Measurements from ENCODE around the gene NHP2. TPM values are rescaled to one million over a fixed set of nuclear protein-coding genes. Genes with fewer than 3 reads are reported as not detected.

Gene NHP2
- total RNA-seq, 1 experiment from 2014 or later, result 263 TPM

- peaks cover 5% of the 10 kb centered on the region; the same call in 1 of the 2 replicates for H3K9me3 Mint-ChIP-seq
- peak overlapping the region; percentile 99 for H3K4me3 Mint-ChIP-seq
- H3K27me3 Mint-ChIP-seq (ENCODE audit: low read depth), result no peaks in the 10 kb centered on the region
- POLR2A ChIA-PET, result interaction anchor here (0.6 to 6.0 kb wide), 7 partner anchors 11 to 401 kb away, joined by 3 to 60 read pairs (median 3); no protein-coding TSS in a partner anchor
- TF ChIP-seq ETV6 (CRISPR knock-in tag; IDR thresholded peaks at IDR 0.05) (peak; percentile 46; the same call in 1 of the 2 replicates), MXD4 (CRISPR knock-in tag; IDR thresholded peaks at IDR 0.05; ENCODE audit: borderline replicate concordance) (no peak), JAZF1 (CRISPR knock-in tag; IDR thresholded peaks at IDR 0.05) (no peak), JUN (CRISPR knock-in tag; IDR thresholded peaks at IDR 0.05) (0 out of 2 replicates have a peak, but pooled peaks have one; percentile 16), SP1 (CRISPR knock-in tag; conservative IDR thresholded peaks at IDR 0.05) (peak; percentile 48; the same call in 1 of the 2 replicates), ELF4 (CRISPR knock-in tag; IDR thresholded peaks at IDR 0.05; ENCODE audit: low read depth) (no peak), ZNF281 (CRISPR knock-in tag; IDR thresholded peaks at IDR 0.05) (peak; percentile 10; the same call in 1 of the 2 replicates), USF2 (CRISPR knock-in tag; IDR thresholded peaks at IDR 0.05) (no peak), USF1 (CRISPR knock-in tag; IDR thresholded peaks at IDR 0.05) (0 out of 2 replicates have a peak, but pooled peaks have one; percentile 33), SMAD4 (CRISPR knock-in tag; IDR thresholded peaks at IDR 0.05) (peak; percentile 54; the same call in 1 of the 2 replicates), ZNF219 (CRISPR knock-in tag; IDR thresholded peaks at IDR 0.05; ENCODE audit: borderline replicate concordance) (0 out of 2 replicates have a peak, but pooled peaks have one; percentile 38), NR3C1 (CRISPR knock-in tag; conservative IDR thresholded peaks at IDR 0.05; ENCODE audit: low read depth) (no peak), FOXK1 (CRISPR knock-in tag; IDR thresholded peaks at IDR 0.05) (peak; percentile 29; the same call in 1 of the 2 replicates), ZNF423 (CRISPR knock-in tag; IDR thresholded peaks at IDR 0.05) (0 out of 2 replicates have a peak, but pooled peaks have one; percentile 8)
- peak overlapping the region; percentile 98 for H3K27ac Mint-ChIP-seq
- H3K36me3 Mint-ChIP-seq, result no peaks in the 10 kb centered on the region
- peaks cover 40% of the 10 kb centered on the region for H3K4me1 Mint-ChIP-seq
- peak; percentile 2; the same call in 1 of the 2 replicates for ATAC-seq
- CTCF ChIA-PET, result interaction anchor here (1.4 to 8.9 kb wide), 3 partner anchors 10 to 38 kb away, joined by 3 to 138 read pairs (median 15); no protein-coding TSS in a partner anchor
- DNase-seq (ENCODE audit: low spot score), result no peak
Observed at GRCh38 chr5:178113841-178114324, 39.8 kb downstream of the NHP2 start.

- H3K4me1 Mint-ChIP-seq, result peaks cover 42% of the 10 kb centered on the region
- H3K27ac Mint-ChIP-seq, result peak within 1 kb of the TSS; percentile 98
- H3K36me3 Mint-ChIP-seq, result no peaks in the 10 kb centered on the region
- no peaks in the 10 kb centered on the region for H3K27me3 Mint-ChIP-seq (ENCODE audit: low read depth)
- peak; percentile 86 for DNase-seq (ENCODE audit: low spot score)
- peaks cover 5% of the 10 kb centered on the region; the same call in 1 of the 2 replicates for H3K9me3 Mint-ChIP-seq
- peak; percentile 57 for ATAC-seq
- peak within 1 kb of the TSS; percentile 99 for H3K4me3 Mint-ChIP-seq
- POLR2A ChIA-PET, result interaction anchor here (0.6 to 6.0 kb wide), 5 partner anchors 12 to 400 kb away, joined by 3 to 60 read pairs (median 3); no protein-coding TSS in a partner anchor
- CTCF ChIA-PET, result interaction anchor here (2.8 to 8.9 kb wide), 2 partner anchors 11 to 37 kb away, joined by 15 to 138 read pairs; no protein-coding TSS in a partner anchor
- TF ChIP-seq ZNF219 (CRISPR knock-in tag; IDR thresholded peaks at IDR 0.05; ENCODE audit: borderline replicate concordance) (peak; percentile 67; the same call in 1 of the 2 replicates), ZNF263 (CRISPR knock-in tag; IDR thresholded peaks at IDR 0.05; ENCODE audit: low read depth) (peak; percentile 35; the same call in 1 of the 2 replicates), FOXK1 (CRISPR knock-in tag; IDR thresholded peaks at IDR 0.05) (peak; percentile 35; the same call in 1 of the 2 replicates), E2F5 (CRISPR knock-in tag; IDR thresholded peaks at IDR 0.05) (peak; percentile 55; the same call in 1 of the 2 replicates), SP1 (CRISPR knock-in tag; conservative IDR thresholded peaks at IDR 0.05) (peak; percentile 74; the same call in 1 of the 2 replicates), HMGXB4 (CRISPR knock-in tag; IDR thresholded peaks at IDR 0.05) (peak; percentile 56; the same call in 1 of the 2 replicates), USF1 (CRISPR knock-in tag; IDR thresholded peaks at IDR 0.05) (no peak), ZNF317 (CRISPR knock-in tag; IDR thresholded peaks at IDR 0.05; ENCODE audit: borderline replicate concordance, low read depth) (no peak), ZNF416 (CRISPR knock-in tag; IDR thresholded peaks at IDR 0.05) (no peak), RELA (CRISPR knock-in tag; IDR thresholded peaks at IDR 0.05; ENCODE audit: borderline replicate concordance) (peak; percentile 41; the same call in 1 of the 2 replicates), ATF2 (CRISPR knock-in tag; IDR thresholded peaks at IDR 0.05; ENCODE audit: borderline replicate concordance, low read depth) (no peak), MAX (CRISPR knock-in tag; IDR thresholded peaks at IDR 0.05) (peak; percentile 30; the same call in 1 of the 2 replicates)
Observed at GRCh38 chr5:178113141-178113787, 40.4 kb downstream of the NHP2 start, which contains the start of gene N4BP3. N4BP3 (plus strand) TSS chr5:178113532; CDS start chr5:178119584, 6,052 bp downstream.
